ENCODE results near the gene ARHGAP10. TPM values are rescaled to one million over a fixed set of nuclear protein-coding genes. Genes with fewer than 3 reads are reported as not detected.

Gene ARHGAP10
- total RNA-seq, 3 donors from 2014 or later (not counting 1 experiment from before 2014, with no cell fraction given) = 13.9 to 28.7 (median 23.2) TPM

- 100% methylated on average over 2 of the region's 3 CpGs for WGBS (ENCODE audit: insufficient coverage)
- ATAC-seq = no peak
- Histone ChIP-seq H3K36me3 (ENCODE audit: control insufficient read depth, insufficient read depth, low read length) (no peaks in the 10 kb centered on the region), H3K27me3 (ENCODE audit: control insufficient read depth, insufficient read depth, low read length) (no peaks in the 10 kb centered on the region), H3K9me3 (ENCODE audit: control insufficient read depth, insufficient read depth, low read length) (no peaks in the 10 kb centered on the region), H3K4me3 (ENCODE audit: low read length) (no peak overlapping the region), H3K27ac (ENCODE audit: low read length) (no peak overlapping the region), H3K4me1 (ENCODE audit: control insufficient read depth, insufficient read depth, low read length) (no peaks in the 10 kb centered on the region)
- Mint-ChIP-seq H3K27me3 (ENCODE audit: low read depth in 2 of 2) (no peaks in the 10 kb centered on the region), H3K9me3 (no peaks in the 10 kb centered on the region), H3K4me3 (no peak overlapping the region), H3K36me3 (no peaks in the 10 kb centered on the region), H3K4me1 (no peaks in the 10 kb centered on the region), H3K27ac (no peak overlapping the region)
- intact Hi-C loops (cut with micrococcal nuclease) = no loop called here
- no peak for DNase-seq
- TF ChIP-seq CTCF (IDR thresholded peaks at IDR 0.05) = no peak
These were observed 378.3 kb downstream of the ARHGAP10 start for GRCh38 chr4:148110169-148110568.

- no peak for TF ChIP-seq CTCF (IDR thresholded peaks at IDR 0.05)
- Mint-ChIP-seq H3K4me3 (no peak overlapping the region), H3K4me1 (no peaks in the 10 kb centered on the region), H3K27ac (no peak overlapping the region), H3K27me3 (ENCODE audit: low read depth in 2 of 2) (no peaks in the 10 kb centered on the region), H3K36me3 (no peaks in the 10 kb centered on the region), H3K9me3 (no peaks in the 10 kb centered on the region)
- no peaks in the 10 kb centered on the region for H3K4me1 ChIP-seq (ENCODE audit: control insufficient read depth, insufficient read depth, low read length)
- H3K9me3 ChIP-seq (ENCODE audit: control insufficient read depth, insufficient read depth, low read length) = no peaks in the 10 kb centered on the region
- no peak for ATAC-seq
- H3K4me3 ChIP-seq (ENCODE audit: low read length) = no peak overlapping the region
- no peaks in the 10 kb centered on the region for H3K27me3 ChIP-seq (ENCODE audit: control insufficient read depth, insufficient read depth, low read length)
- H3K36me3 ChIP-seq (ENCODE audit: control insufficient read depth, insufficient read depth, low read length) = no peaks in the 10 kb centered on the region
- H3K27ac ChIP-seq (ENCODE audit: low read length) = no peak overlapping the region
- 50% methylated on average over 2 of the region's 4 CpGs for WGBS (ENCODE audit: insufficient coverage)
- DNase-seq = no peak
- intact Hi-C loops (cut with micrococcal nuclease) = no loop called here
These were observed 380.5 kb downstream of the ARHGAP10 start for GRCh38 chr4:148112231-148112982.

GRCh38 chr4:148114436-148114835, 382.5 kb downstream of the ARHGAP10 start:
- Histone ChIP-seq H3K4me3 (ENCODE audit: low read length) (no peak overlapping the region), H3K27ac (ENCODE audit: low read length) (no peak overlapping the region), H3K36me3 (ENCODE audit: control insufficient read depth, insufficient read depth, low read length) (no peaks in the 10 kb centered on the region), H3K27me3 (ENCODE audit: control insufficient read depth, insufficient read depth, low read length) (no peaks in the 10 kb centered on the region), H3K4me1 (ENCODE audit: control insufficient read depth, insufficient read depth, low read length) (no peaks in the 10 kb centered on the region), H3K9me3 (ENCODE audit: control insufficient read depth, insufficient read depth, low read length) (no peaks in the 10 kb centered on the region)
- Mint-ChIP-seq H3K9me3 (no peaks in the 10 kb centered on the region), H3K4me1 (no peaks in the 10 kb centered on the region), H3K27ac (no peak overlapping the region), H3K36me3 (no peaks in the 10 kb centered on the region), H3K27me3 (ENCODE audit: low read depth in 2 of 2) (peaks cover 0 to 7% of the 10 kb centered on the region in 2 donors), H3K4me3 (no peak overlapping the region)
- intact Hi-C loops (cut with micrococcal nuclease) = no loop called here
- DNase-seq (no peak), ATAC-seq (no peak)
- no peak for TF ChIP-seq CTCF (IDR thresholded peaks at IDR 0.05)

- no peak overlapping the region for H3K27ac ChIP-seq (ENCODE audit: low read length)
- H3K4me1 ChIP-seq (ENCODE audit: control insufficient read depth, insufficient read depth, low read length) = no peaks in the 10 kb centered on the region
- no peak overlapping the region for H3K4me3 Mint-ChIP-seq
- H3K36me3 Mint-ChIP-seq = no peaks in the 10 kb centered on the region
- H3K9me3 Mint-ChIP-seq = no peaks in the 10 kb centered on the region
- H3K4me1 Mint-ChIP-seq = no peaks in the 10 kb centered on the region
- H3K9me3 ChIP-seq (ENCODE audit: control insufficient read depth, insufficient read depth, low read length) = no peaks in the 10 kb centered on the region
- 83% methylated on average over 2 of the region's 2 CpGs for WGBS (ENCODE audit: insufficient coverage)
- H3K36me3 ChIP-seq (ENCODE audit: control insufficient read depth, insufficient read depth, low read length) = no peaks in the 10 kb centered on the region
- ATAC-seq = no peak
- H3K27me3 Mint-ChIP-seq (ENCODE audit: low read depth in 2 of 2) = peaks cover 0 to 7% of the 10 kb centered on the region in 2 donors
- no peak overlapping the region for H3K27ac Mint-ChIP-seq
- no peak for TF ChIP-seq CTCF (IDR thresholded peaks at IDR 0.05)
- no peak overlapping the region for H3K4me3 ChIP-seq (ENCODE audit: low read length)
- no peak for DNase-seq
- intact Hi-C loops (cut with micrococcal nuclease) = no loop called here
- H3K27me3 ChIP-seq (ENCODE audit: control insufficient read depth, insufficient read depth, low read length) = no peaks in the 10 kb centered on the region
These were observed 384.4 kb downstream of the ARHGAP10 start for GRCh38 chr4:148116264-148116663.
